Naive thymus-derived CD8-positive, alpha-beta T cell (primary cell): ENCODE results near the gene KRTAP10-9. TPM values are rescaled to one million over a fixed set of nuclear protein-coding genes. Genes with fewer than 3 reads are reported as not detected.
"Not testable (repeated sequence)": the region's sequence is repeated elsewhere in the genome, so short reads cannot be mapped to it uniquely, and the experiment has no call there.

Experiments used
- ATAC-seq, 2 donors: fragments of 150-1000 bp; cut with Tn5 transposase in 1 of 2; sonication (Bioruptor Pico), chemical (Tn5 transposase) in 1 of 2; 1 replicate in 1 of 2; 2 replicates in 1 of 2; pipeline ENCODE4 v1.10.0; 2021; ENCODE audit warnings: mild to moderate bottlenecking in 2 of 2, moderate library complexity in 2 of 2
- POLR2A ChIA-PET: fragments of 350-600 bp; sonication (Branson Sonifier 250); formaldehyde crosslinking; loops from one replicate; lab custom pipeline; 2021; ENCODE audit warnings: antibody characterized with exemption; lab: Charles Lee
- DNase-seq, 10 donors: peaks; one replicate each; pipeline versions ENCODE4 v3.0.0 to v3.0.0-alpha.2; 2020 to 2022
- H3K27ac Mint-ChIP-seq, 10 donors: one replicate each; pipeline ENCODE4 v1.8.0; 2020 to 2022; ENCODE audit warnings: mild to moderate bottlenecking in 10 of 10, mixed read lengths in 10 of 10, moderate library complexity in 4 of 10, inconsistent platforms in 1 of 10
- H3K27me3 Mint-ChIP-seq, 5 donors: one replicate each; pipeline ENCODE4 v1.8.0; 2021 to 2022; ENCODE audit warnings: mixed read lengths in 5 of 5
- H3K36me3 Mint-ChIP-seq, 3 donors: one replicate each; pipeline ENCODE4 v1.8.0; 2020 to 2022; ENCODE audit warnings: mixed read lengths in 3 of 3, mild to moderate bottlenecking in 2 of 3, inconsistent platforms in 1 of 3
- H3K4me1 Mint-ChIP-seq, 4 donors: one replicate each; pipeline ENCODE4 v1.8.0; 2021 to 2022; ENCODE audit warnings: mixed read lengths in 4 of 4
- H3K4me3 Mint-ChIP-seq, 10 donors: one replicate each; pipeline ENCODE4 v1.8.0; 2020 to 2022; ENCODE audit warnings: mild to moderate bottlenecking in 10 of 10, mixed read lengths in 10 of 10, moderate library complexity in 6 of 10, inconsistent platforms in 1 of 10
- H3K9me3 Mint-ChIP-seq, 9 donors: one replicate each; pipeline ENCODE4 v1.8.0; 2020 to 2022; ENCODE audit warnings: mixed read lengths in 9 of 9, mild to moderate bottlenecking in 3 of 9, inconsistent platforms in 1 of 9, moderate library complexity in 1 of 9
- polyA plus RNA-seq, 3 donors: library from polyadenylated mRNA; unstranded; fragments of 300-500 nt; fragmentation: Illumina TruSeq; gene quantifications; one replicate each; pipeline ENCODE4 v1.2.3, GENCODE V29; 2021
- total RNA-seq, 8 experiments: library from RNA in 2 of 8; stranded (reverse) in 2 of 8; gene quantifications; one replicate each; pipeline ENCODE4 v1.2.3 and lab custom pipeline; 2021 to 2026

The KRTAP10-9 gene
- total and polyA plus RNA-seq, 5 experiments from 2014 or later: not detected

GRCh38 chr21:44636209-44637017 lies 9.5 kb downstream of the KRTAP10-9 start:
- Mint-ChIP-seq H3K36me3 (peaks cover 0 to 15% (median 15%) of the 10 kb centered on the region in 3 donors), H3K4me3 (no peak overlapping the region)
- POLR2A ChIA-PET: no interaction called here

GRCh38 chr21:44637018-44637850 lies 10.3 kb downstream of the KRTAP10-9 start, which contains the start of gene KRTAP10-10:
TSS of gene KRTAP10-10 (plus strand) at chr21:44637356. CDS start at chr21:44637418, 62 bp downstream.
- H3K9me3 Mint-ChIP-seq: peaks cover 0 to 34% (median 19%) of the 10 kb centered on the region in 9 donors
- peaks cover 0 to 11% (median 9%) of the 10 kb centered on the region in 3 donors for H3K36me3 Mint-ChIP-seq
- ATAC-seq (no peak), DNase-seq (no peak)
- no peak within 1 kb of the TSS for H3K4me3 Mint-ChIP-seq
- H3K27me3 Mint-ChIP-seq: peaks cover 0 to 6% (median 0%) of the 10 kb centered on the region in 5 donors
- peak within 1 kb of the TSS in 5 of 10 donors; percentile 27 to 91 (median 77) for H3K27ac Mint-ChIP-seq
- POLR2A ChIA-PET: no interaction called here
- H3K4me1 Mint-ChIP-seq: peaks cover 0 to 14% (median 5%) of the 10 kb centered on the region in 4 donors

More at GRCh38 chr21:44636209-44637017, 9.5 kb downstream of the KRTAP10-9 start:
- DNase-seq (no peak), ATAC-seq (no peak)
- Mint-ChIP-seq H3K27ac (peak overlapping the region in 1 of 10 donors; percentile 48), H3K4me1 (peaks cover 0 to 17% (median 5%) of the 10 kb centered on the region in 4 donors), H3K27me3 (peaks cover 0 to 6% (median 0%) of the 10 kb centered on the region in 5 donors), H3K9me3 (peaks cover 0 to 34% (median 26%) of the 10 kb centered on the region in 9 donors)

GRCh38 chr21:44637851-44638348 lies 11.0 kb downstream of the KRTAP10-9 start:
- H3K36me3 Mint-ChIP-seq, H3K27me3 Mint-ChIP-seq, H3K4me3 Mint-ChIP-seq, ATAC-seq, POLR2A ChIA-PET, DNase-seq: not testable (repeated sequence)
- Mint-ChIP-seq H3K9me3 (peaks cover 0 to 32% (median 17%) of the 10 kb centered on the region in 9 donors), H3K27ac (peak overlapping the region in 4 of 10 donors; percentile 27 to 91 (median 64)), H3K4me1 (peaks cover 0 to 14% (median 5%) of the 10 kb centered on the region in 4 donors)

- peak overlapping the region in 4 of 10 donors; percentile 15 to 85 (median 56) for H3K27ac Mint-ChIP-seq
- H3K4me3 Mint-ChIP-seq: peak overlapping the region in 1 of 10 donors; percentile 24
Measured at GRCh38 chr21:44638506-44639330, 11.8 kb downstream of the KRTAP10-9 start.

GRCh38 chr21:44639331-44639655 lies 12.4 kb downstream of the KRTAP10-9 start:
- POLR2A ChIA-PET: interaction anchor here (0.8 kb wide), 1 partner anchor 18 kb away, joined by 3 read pairs; the partner anchor contains the start of gene KRTAP12-3
- Mint-ChIP-seq H3K9me3 (peaks cover 3 to 37% (median 23%) of the 10 kb centered on the region in 9 donors), H3K4me1 (peaks cover 0 to 14% (median 5%) of the 10 kb centered on the region in 4 donors), H3K27me3 (peaks cover 0 to 6% (median 0%) of the 10 kb centered on the region in 5 donors), H3K4me3 (peak overlapping the region in 1 of 10 donors; percentile 24), H3K36me3 (peaks cover 0 to 20% (median 7%) of the 10 kb centered on the region in 3 donors), H3K27ac (peak overlapping the region in 2 of 10 donors; percentile 15 to 45)
- no peak for DNase-seq
- ATAC-seq: no peak

More at GRCh38 chr21:44638506-44639330, 11.8 kb downstream of the KRTAP10-9 start:
- DNase-seq, ATAC-seq, H3K27me3 Mint-ChIP-seq: not testable (repeated sequence)
- peaks cover 0 to 32% (median 18%) of the 10 kb centered on the region in 9 donors for H3K9me3 Mint-ChIP-seq
- H3K36me3 Mint-ChIP-seq: peaks cover 0 to 14% (median 3%) of the 10 kb centered on the region in 3 donors
- peaks cover 0 to 14% (median 5%) of the 10 kb centered on the region in 4 donors for H3K4me1 Mint-ChIP-seq
- POLR2A ChIA-PET: interaction anchor here (0.8 kb wide), 1 partner anchor 19 kb away, joined by 3 read pairs; the partner anchor contains the start of gene KRTAP12-3

GRCh38 chr21:44640761-44641160 lies 13.9 kb downstream of the KRTAP10-9 start:
- DNase-seq (no peak), ATAC-seq (no peak)
- Mint-ChIP-seq H3K4me1 (peaks cover 0 to 14% (median 5%) of the 10 kb centered on the region in 4 donors), H3K27me3 (peaks cover 0 to 6% (median 0%) of the 10 kb centered on the region in 5 donors), H3K9me3 (peaks cover 10 to 52% (median 34%) of the 10 kb centered on the region in 9 donors), H3K4me3 (peak overlapping the region in 1 of 10 donors; percentile 20), H3K36me3 (peaks cover 0 to 29% (median 14%) of the 10 kb centered on the region in 3 donors), H3K27ac (peak overlapping the region in 1 of 10 donors; percentile 2)
- POLR2A ChIA-PET: no interaction called here

- H3K4me3 Mint-ChIP-seq: no peak overlapping the region
- peaks cover 0 to 29% (median 14%) of the 10 kb centered on the region in 3 donors for H3K36me3 Mint-ChIP-seq
- DNase-seq (no peak), ATAC-seq (no peak)
- peaks cover 10 to 58% (median 34%) of the 10 kb centered on the region in 9 donors for H3K9me3 Mint-ChIP-seq
- H3K27ac Mint-ChIP-seq: no peak overlapping the region
- H3K27me3 Mint-ChIP-seq: peaks cover 0 to 6% (median 0%) of the 10 kb centered on the region in 5 donors
- H3K4me1 Mint-ChIP-seq: peaks cover 5 to 16% (median 9%) of the 10 kb centered on the region in 4 donors
- POLR2A ChIA-PET: interaction anchor here (2.3 kb wide), 1 partner anchor 8 kb away, joined by 9 read pairs; no protein-coding TSS in a partner anchor
Measured at GRCh38 chr21:44643741-44644310, 16.9 kb downstream of the KRTAP10-9 start.

- Mint-ChIP-seq H3K9me3 (peaks cover 10 to 58% (median 34%) of the 10 kb centered on the region in 9 donors), H3K27ac (peak overlapping the region in 1 of 10 donors; percentile 28), H3K27me3 (peaks cover 0 to 5% (median 0%) of the 10 kb centered on the region in 5 donors), H3K4me1 (peaks cover 5 to 18% (median 12%) of the 10 kb centered on the region in 4 donors), H3K4me3 (no peak overlapping the region), H3K36me3 (peaks cover 0 to 29% (median 14%) of the 10 kb centered on the region in 3 donors)
- POLR2A ChIA-PET: interaction anchor here (0.6 to 1.4 kb wide), 3 partner anchors 13 to 1329 kb away, joined by 3 to 5 read pairs (median 3); partner anchors contain the start of gene KRTAP12-3
- DNase-seq (no peak), ATAC-seq (no peak)
Measured at GRCh38 chr21:44644878-44645277, 18.0 kb downstream of the KRTAP10-9 start.

- peak within 1 kb of the TSS in 1 of 10 donors; percentile 22 for H3K4me3 Mint-ChIP-seq
- H3K36me3 Mint-ChIP-seq: peaks cover 0 to 23% (median 12%) of the 10 kb centered on the region in 3 donors
- H3K27me3 Mint-ChIP-seq, ATAC-seq, DNase-seq: not testable (repeated sequence)
- peaks cover 5 to 32% (median 15%) of the 10 kb centered on the region in 4 donors for H3K4me1 Mint-ChIP-seq
- H3K27ac Mint-ChIP-seq: peak within 1 kb of the TSS in 7 of 10 donors; percentile 28 to 87 (median 52)
- POLR2A ChIA-PET: interaction anchor here (0.9 to 1.7 kb wide), 2 partner anchors 11 to 22 kb away, joined by 5 to 6 read pairs; partner anchors contain the start of gene KRTAP12-3
- peaks cover 10 to 46% (median 24%) of the 10 kb centered on the region in 9 donors for H3K9me3 Mint-ChIP-seq
Measured at GRCh38 chr21:44646366-44647221, 19.7 kb downstream of the KRTAP10-9 start, which contains the start of gene KRTAP10-11. TSS of gene KRTAP10-11 (plus strand) at chr21:44646414. CDS start at chr21:44646459, 45 bp downstream.

- H3K4me1 Mint-ChIP-seq: peaks cover 5 to 33% (median 15%) of the 10 kb centered on the region in 4 donors
- peak overlapping the region in 1 of 10 donors; percentile 22 for H3K4me3 Mint-ChIP-seq
- no peaks in the 10 kb centered on the region for H3K27me3 Mint-ChIP-seq
- peaks cover 0 to 20% (median 12%) of the 10 kb centered on the region in 3 donors for H3K36me3 Mint-ChIP-seq
- H3K27ac Mint-ChIP-seq: peak overlapping the region in 7 of 10 donors; percentile 19 to 87 (median 52)
- POLR2A ChIA-PET: interaction anchor here (1.7 kb wide), 1 partner anchor 10 kb away, joined by 6 read pairs; the partner anchor contains the start of gene KRTAP12-3
- ATAC-seq (no peak), DNase-seq (no peak)
- peaks cover 8 to 43% (median 24%) of the 10 kb centered on the region in 9 donors for H3K9me3 Mint-ChIP-seq
Measured at GRCh38 chr21:44647222-44647552, 20.3 kb downstream of the KRTAP10-9 start.
